Epithelial cell of prostate (primary cell): ENCODE measurements around the gene DENND1C.
"Not testable (repeated sequence)": the region's sequence is repeated elsewhere in the genome, so short reads cannot be mapped to it uniquely, and the experiment has no call there.

ENCODE experiments used
- DNase-seq: peaks from one replicate; pipeline ENCODE4 v3.0.0-alpha.2; 2011; ENCODE audit warnings: low read depth, low spot score
- H3K27ac ChIP-seq: fragments of 450-650 bp; 2 replicates; pipeline ENCODE4 v1.5.1; 2017; ENCODE audit warnings: mild to moderate bottlenecking

Gene DENND1C

GRCh38 chr19:6428692-6429418 is 52.7 kb downstream of the DENND1C start:
- DNase-seq, result not testable (repeated sequence)

GRCh38 chr19:6427131-6427530 is 54.5 kb downstream of the DENND1C start:
- no peak overlapping the region for H3K27ac ChIP-seq
- no peak for DNase-seq

More at GRCh38 chr19:6428692-6429418, 52.7 kb downstream of the DENND1C start:
- not testable (repeated sequence) for H3K27ac ChIP-seq

GRCh38 chr19:6425732-6426620 is 55.6 kb downstream of the DENND1C start:
- no peak for DNase-seq
- H3K27ac ChIP-seq, result peak overlapping the region; percentile 59

GRCh38 chr19:6424939-6425731 is 56.5 kb downstream of the DENND1C start:
- DNase-seq, result peak; percentile 100
- H3K27ac ChIP-seq, result peak overlapping the region; percentile 59

GRCh38 chr19:6424195-6424938 is 57.2 kb downstream of the DENND1C start, which contains the start of gene KHSRP:
TSS of gene KHSRP (minus strand) at chr19:6424811. CDS start at chr19:6424701, 110 bp downstream.
- no peak for DNase-seq

DNA sequence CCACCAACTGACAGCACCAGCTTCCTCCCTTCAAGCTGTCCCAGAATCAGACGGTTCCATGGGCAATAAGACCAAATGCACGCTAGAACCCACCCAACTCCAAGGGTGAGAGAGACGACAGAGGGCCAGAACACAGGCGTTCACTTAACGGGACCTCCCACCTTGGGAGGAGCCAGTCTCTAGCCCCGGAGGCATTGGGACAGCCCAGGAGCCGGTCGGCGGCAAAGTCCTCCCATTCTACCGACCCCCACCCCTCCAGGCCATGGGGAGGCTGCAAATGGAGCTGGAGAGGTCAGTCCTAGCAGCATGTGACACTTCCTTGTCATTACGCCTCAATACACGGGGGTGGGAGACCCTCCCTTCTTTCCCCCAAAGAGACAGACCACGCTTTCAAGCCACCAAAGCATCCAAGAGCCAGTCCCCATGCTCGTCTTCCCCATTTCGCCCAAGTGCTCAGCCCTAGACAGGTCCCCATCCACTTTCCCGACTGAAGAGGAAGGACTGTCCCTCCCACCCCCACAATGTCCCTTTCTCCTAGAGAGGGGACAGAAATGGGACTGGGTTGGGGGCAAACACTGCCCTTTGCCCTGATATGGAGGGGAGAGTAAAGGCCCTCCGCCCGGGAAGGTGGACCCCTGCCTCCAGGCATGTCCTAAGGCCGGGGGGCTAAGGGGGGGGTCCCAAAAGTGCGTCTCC is 57.9 kb downstream of the DENND1C start:
- DNase-seq, result peak; percentile 3

More at GRCh38 chr19:6424195-6424938, 57.2 kb downstream of the DENND1C start, which contains the start of gene KHSRP:
- H3K27ac ChIP-seq, result peak within 1 kb of the TSS; percentile 59

GRCh38 chr19:6421075-6422014 is 60.2 kb downstream of the DENND1C start:
- no peak overlapping the region for H3K27ac ChIP-seq

More for the DNA sequence above, 57.9 kb downstream of the DENND1C start:
- peak overlapping the region; percentile 39 for H3K27ac ChIP-seq

DNA sequence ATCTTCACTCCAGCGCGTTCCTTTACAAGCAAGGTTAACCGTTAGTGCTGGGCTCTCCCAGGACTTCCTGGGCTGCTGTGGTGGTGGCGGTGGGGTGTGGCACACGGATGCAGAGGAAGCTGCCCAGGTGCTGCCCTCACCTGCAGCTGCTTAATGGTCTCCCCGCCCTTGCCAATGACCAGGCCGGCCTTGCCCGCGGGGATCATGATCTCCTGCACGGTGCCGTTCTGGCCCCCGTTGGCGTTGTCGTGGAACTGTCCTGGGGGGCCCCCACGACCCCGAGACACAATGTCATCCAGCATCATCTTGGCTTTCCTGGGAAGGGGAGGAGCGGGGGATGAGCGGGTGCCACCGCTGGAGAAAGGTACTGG is 63.0 kb downstream of the DENND1C start:
- DNase-seq, result no peak
- no peak overlapping the region for H3K27ac ChIP-seq

More at GRCh38 chr19:6421075-6422014, 60.2 kb downstream of the DENND1C start:
- no peak for DNase-seq

- no peak overlapping the region for H3K27ac ChIP-seq
- no peak for DNase-seq
These were observed 63.6 kb downstream of the DENND1C start for GRCh38 chr19:6417713-6418561.
